ENCODE results near the gene TPK1.

The TPK1 gene

GRCh38 chr7:144762853-144763252 lies 73.0 kb downstream of the TPK1 start:
- no peak overlapping the region for H3K23ac ChIP-seq (ENCODE audit: low read length in 2 of 2)
- H2BK120ac ChIP-seq (ENCODE audit: low read depth, low read length): no peak overlapping the region
- H3K36me3 ChIP-seq (ENCODE audit: control insufficient read depth in 1 of 2, insufficient read depth in 2 of 2, low read depth in 1 of 2, low read length in 2 of 2): no peaks in the 10 kb centered on the region
- H2BK5ac ChIP-seq (ENCODE audit: low read depth, low read length, poor library complexity, severe bottlenecking): no peak overlapping the region
- H3K4ac ChIP-seq (ENCODE audit: low read depth in 1 of 2, low read length in 2 of 2): no peak overlapping the region
- H3K9ac ChIP-seq (ENCODE audit: low read length): no peak overlapping the region
- H3K4me3 ChIP-seq (ENCODE audit: insufficient read depth in 1 of 2, low read depth in 1 of 2, low read length in 2 of 2): no peak overlapping the region
- H3K27ac ChIP-seq (ENCODE audit: low read length, poor library complexity, severe bottlenecking): no peak overlapping the region
- peaks cover 2% of the 10 kb centered on the region for H3K4me1 ChIP-seq (ENCODE audit: control insufficient read depth, insufficient read depth, low read depth, low read length)
- H2BK12ac ChIP-seq (ENCODE audit: low read length in 2 of 2): no peak overlapping the region
- H4K8ac ChIP-seq (ENCODE audit: low read length): no peak overlapping the region
- no peak overlapping the region for H4K91ac ChIP-seq (ENCODE audit: low read length)
- H2AFZ ChIP-seq (ENCODE audit: low read depth, low read length): no peak overlapping the region
- no peak for DNase-seq
- H3K18ac ChIP-seq (ENCODE audit: low read depth in 1 of 2, low read length in 2 of 2): no peak overlapping the region
- no peak overlapping the region for H3K4me2 ChIP-seq (ENCODE audit: low read length, poor library complexity, severe bottlenecking)
- no peak overlapping the region for H3K14ac ChIP-seq (ENCODE audit: low read length in 2 of 2)
- no peaks in the 10 kb centered on the region for H3K79me1 ChIP-seq (replicated peaks; ENCODE audit: low read length, poor library complexity, severe bottlenecking)
- no peak overlapping the region for H2AK5ac ChIP-seq (ENCODE audit: low read length, severe bottlenecking)
- no peaks in the 10 kb centered on the region for H3K27me3 ChIP-seq (ENCODE audit: control insufficient read depth in 1 of 2, insufficient read depth in 1 of 2, low read length in 2 of 2)
- WGBS: 83% methylated on average over 1 of the region's 1 CpG
- no peaks in the 10 kb centered on the region for H3K9me3 ChIP-seq (ENCODE audit: control insufficient read depth, low read length)
- no peak overlapping the region for H2BK15ac ChIP-seq (ENCODE audit: low read depth, poor library complexity, severe bottlenecking)

GRCh38 chr7:144761493-144761892 lies 74.4 kb downstream of the TPK1 start:
- no peaks in the 10 kb centered on the region for H3K27me3 ChIP-seq (ENCODE audit: control insufficient read depth in 1 of 2, insufficient read depth in 1 of 2, low read length in 2 of 2)
- H3K9ac ChIP-seq (ENCODE audit: low read length): no peak overlapping the region
- H4K91ac ChIP-seq (ENCODE audit: low read length): no peak overlapping the region
- no peak overlapping the region for H3K23ac ChIP-seq (ENCODE audit: low read length in 2 of 2)
- H3K27ac ChIP-seq (ENCODE audit: low read length, poor library complexity, severe bottlenecking): no peak overlapping the region
- H4K8ac ChIP-seq (ENCODE audit: low read length): no peak overlapping the region
- H3K4me3 ChIP-seq (ENCODE audit: insufficient read depth in 1 of 2, low read depth in 1 of 2, low read length in 2 of 2): no peak overlapping the region
- no peak for DNase-seq
- no peak overlapping the region for H3K18ac ChIP-seq (ENCODE audit: low read depth in 1 of 2, low read length in 2 of 2)
- no peak overlapping the region for H2BK5ac ChIP-seq (ENCODE audit: low read depth, low read length, poor library complexity, severe bottlenecking)
- H2AFZ ChIP-seq (ENCODE audit: low read depth, low read length): no peak overlapping the region
- H3K9me3 ChIP-seq (ENCODE audit: control insufficient read depth, low read length): no peaks in the 10 kb centered on the region
- no peak overlapping the region for H2BK12ac ChIP-seq (ENCODE audit: low read length in 2 of 2)
- H3K4me1 ChIP-seq (ENCODE audit: control insufficient read depth, insufficient read depth, low read depth, low read length): peaks cover 2% of the 10 kb centered on the region
- no peak overlapping the region for H3K4ac ChIP-seq (ENCODE audit: low read depth in 1 of 2, low read length in 2 of 2)
- H3K4me2 ChIP-seq (ENCODE audit: low read length, poor library complexity, severe bottlenecking): no peak overlapping the region
- no peaks in the 10 kb centered on the region for H3K36me3 ChIP-seq (ENCODE audit: control insufficient read depth in 1 of 2, insufficient read depth in 2 of 2, low read depth in 1 of 2, low read length in 2 of 2)
- H2AK5ac ChIP-seq (ENCODE audit: low read length, severe bottlenecking): no peak overlapping the region
- WGBS: 94% methylated on average over 4 of the region's 5 CpGs
- no peaks in the 10 kb centered on the region for H3K79me1 ChIP-seq (replicated peaks; ENCODE audit: low read length, poor library complexity, severe bottlenecking)
- H2BK120ac ChIP-seq (ENCODE audit: low read depth, low read length): no peak overlapping the region
- H2BK15ac ChIP-seq (ENCODE audit: low read depth, poor library complexity, severe bottlenecking): no peak overlapping the region
- H3K14ac ChIP-seq (ENCODE audit: low read length in 2 of 2): no peak overlapping the region

- H3K36me3 ChIP-seq (ENCODE audit: control insufficient read depth in 1 of 2, insufficient read depth in 2 of 2, low read depth in 1 of 2, low read length in 2 of 2): no peaks in the 10 kb centered on the region
- no peak overlapping the region for H3K4me3 ChIP-seq (ENCODE audit: insufficient read depth in 1 of 2, low read depth in 1 of 2, low read length in 2 of 2)
- 69% methylated on average over 3 of the region's 4 CpGs for WGBS
- no peak overlapping the region for H3K14ac ChIP-seq (ENCODE audit: low read length in 2 of 2)
- H3K23ac ChIP-seq (ENCODE audit: low read length in 2 of 2): no peak overlapping the region
- DNase-seq: no peak
- no peak overlapping the region for H2BK120ac ChIP-seq (ENCODE audit: low read depth, low read length)
- H2AFZ ChIP-seq (ENCODE audit: low read depth, low read length): no peak overlapping the region
- H3K4me2 ChIP-seq (ENCODE audit: low read length, poor library complexity, severe bottlenecking): no peak overlapping the region
- no peak overlapping the region for H2BK15ac ChIP-seq (ENCODE audit: low read depth, poor library complexity, severe bottlenecking)
- H3K9ac ChIP-seq (ENCODE audit: low read length): no peak overlapping the region
- no peak overlapping the region for H4K8ac ChIP-seq (ENCODE audit: low read length)
- H3K4ac ChIP-seq (ENCODE audit: low read depth in 1 of 2, low read length in 2 of 2): no peak overlapping the region
- H3K27ac ChIP-seq (ENCODE audit: low read length, poor library complexity, severe bottlenecking): no peak overlapping the region
- H4K91ac ChIP-seq (ENCODE audit: low read length): no peak overlapping the region
- no peaks in the 10 kb centered on the region for H3K9me3 ChIP-seq (ENCODE audit: control insufficient read depth, low read length)
- H2BK12ac ChIP-seq (ENCODE audit: low read length in 2 of 2): no peak overlapping the region
- H3K79me1 ChIP-seq (replicated peaks; ENCODE audit: low read length, poor library complexity, severe bottlenecking): no peaks in the 10 kb centered on the region
- no peaks in the 10 kb centered on the region for H3K27me3 ChIP-seq (ENCODE audit: control insufficient read depth in 1 of 2, insufficient read depth in 1 of 2, low read length in 2 of 2)
- H3K18ac ChIP-seq (ENCODE audit: low read depth in 1 of 2, low read length in 2 of 2): no peak overlapping the region
- no peak overlapping the region for H2BK5ac ChIP-seq (ENCODE audit: low read depth, low read length, poor library complexity, severe bottlenecking)
- H2AK5ac ChIP-seq (ENCODE audit: low read length, severe bottlenecking): no peak overlapping the region
- H3K4me1 ChIP-seq (ENCODE audit: control insufficient read depth, insufficient read depth, low read depth, low read length): peaks cover 2% of the 10 kb centered on the region
Measured at GRCh38 chr7:144759653-144760052, 76.2 kb downstream of the TPK1 start.

GRCh38 chr7:144747936-144748335 lies 87.9 kb downstream of the TPK1 start:
- no peak overlapping the region for H2BK120ac ChIP-seq (ENCODE audit: low read depth, low read length)
- H3K36me3 ChIP-seq (ENCODE audit: control insufficient read depth in 1 of 2, insufficient read depth in 2 of 2, low read depth in 1 of 2, low read length in 2 of 2): no peaks in the 10 kb centered on the region
- no peak overlapping the region for H3K4me2 ChIP-seq (ENCODE audit: low read length, poor library complexity, severe bottlenecking)
- H4K91ac ChIP-seq (ENCODE audit: low read length): no peak overlapping the region
- no peak overlapping the region for H2BK12ac ChIP-seq (ENCODE audit: low read length in 2 of 2)
- H3K4ac ChIP-seq (ENCODE audit: low read depth in 1 of 2, low read length in 2 of 2): no peak overlapping the region
- H3K14ac ChIP-seq (ENCODE audit: low read length in 2 of 2): no peak overlapping the region
- no peak overlapping the region for H2AFZ ChIP-seq (ENCODE audit: low read depth, low read length)
- H2AK5ac ChIP-seq (ENCODE audit: low read length, severe bottlenecking): no peak overlapping the region
- H2BK15ac ChIP-seq (ENCODE audit: low read depth, poor library complexity, severe bottlenecking): no peak overlapping the region
- H3K79me1 ChIP-seq (replicated peaks; ENCODE audit: low read length, poor library complexity, severe bottlenecking): no peaks in the 10 kb centered on the region
- H3K27ac ChIP-seq (ENCODE audit: low read length, poor library complexity, severe bottlenecking): no peak overlapping the region
- no peak overlapping the region for H2BK5ac ChIP-seq (ENCODE audit: low read depth, low read length, poor library complexity, severe bottlenecking)
- H3K23ac ChIP-seq (ENCODE audit: low read length in 2 of 2): no peak overlapping the region
- no peaks in the 10 kb centered on the region for H3K4me1 ChIP-seq (ENCODE audit: control insufficient read depth, insufficient read depth, low read depth, low read length)
- H3K9me3 ChIP-seq (ENCODE audit: control insufficient read depth, low read length): no peaks in the 10 kb centered on the region
- H4K8ac ChIP-seq (ENCODE audit: low read length): no peak overlapping the region
- no peak for DNase-seq
- 100% methylated on average over 1 of the region's 2 CpGs for WGBS
- H3K27me3 ChIP-seq (ENCODE audit: control insufficient read depth in 1 of 2, insufficient read depth in 1 of 2, low read length in 2 of 2): no peaks in the 10 kb centered on the region
- no peak overlapping the region for H3K9ac ChIP-seq (ENCODE audit: low read length)
- H3K4me3 ChIP-seq (ENCODE audit: insufficient read depth in 1 of 2, low read depth in 1 of 2, low read length in 2 of 2): no peak overlapping the region
- no peak overlapping the region for H3K18ac ChIP-seq (ENCODE audit: low read depth in 1 of 2, low read length in 2 of 2)

Data from mesenchymal stem cell (in vitro differentiated cells and primary cell).